Amniotic stem cell (primary cell): ENCODE data around the gene ZSCAN16.
"Not testable (repeated sequence)": the region's sequence is repeated elsewhere in the genome, so short reads cannot be mapped to it uniquely, and the experiment has no call there.

Experiments used
- DNase-seq: peaks from one replicate; lab custom pipeline; 2025; lab: John Stamatoyannopoulos, UW

The ZSCAN16 gene

DNA sequence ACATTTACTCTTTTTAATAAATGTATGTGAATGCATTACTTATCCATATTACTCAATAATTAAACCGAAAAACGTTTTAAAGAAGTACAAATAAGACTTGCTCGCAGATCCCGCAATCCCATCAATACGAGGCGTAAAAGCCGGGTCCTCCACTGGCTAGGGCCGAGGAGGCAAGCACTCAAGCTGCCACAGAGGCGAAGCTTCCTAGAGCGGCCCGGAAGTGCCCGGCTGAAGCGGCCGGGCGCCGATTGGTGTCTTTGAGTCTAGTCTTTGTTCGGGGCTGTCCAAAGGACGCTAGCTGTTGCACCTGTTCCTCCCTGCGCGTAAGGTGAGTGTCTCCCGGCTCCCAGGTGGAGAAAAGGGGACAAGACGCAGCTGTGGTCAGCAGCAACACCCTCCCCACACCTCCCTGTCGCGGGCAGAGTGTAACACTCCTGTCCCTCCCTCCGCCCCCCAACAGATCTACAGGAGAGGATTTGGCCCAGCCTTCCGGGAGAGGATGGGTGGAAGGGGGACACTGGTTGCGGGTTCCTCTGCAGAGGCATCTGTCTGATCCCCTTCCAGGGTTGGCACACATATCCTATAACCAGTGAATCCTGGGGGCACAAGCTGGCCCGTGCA lies at the start of gene ZSCAN16:
ZSCAN16 (plus strand) TSS at position 260 of the 621 bp plus-strand sequence. CDS start 835 bp downstream, outside the sequence.
- DNase-seq = peak; percentile 85

DNA sequence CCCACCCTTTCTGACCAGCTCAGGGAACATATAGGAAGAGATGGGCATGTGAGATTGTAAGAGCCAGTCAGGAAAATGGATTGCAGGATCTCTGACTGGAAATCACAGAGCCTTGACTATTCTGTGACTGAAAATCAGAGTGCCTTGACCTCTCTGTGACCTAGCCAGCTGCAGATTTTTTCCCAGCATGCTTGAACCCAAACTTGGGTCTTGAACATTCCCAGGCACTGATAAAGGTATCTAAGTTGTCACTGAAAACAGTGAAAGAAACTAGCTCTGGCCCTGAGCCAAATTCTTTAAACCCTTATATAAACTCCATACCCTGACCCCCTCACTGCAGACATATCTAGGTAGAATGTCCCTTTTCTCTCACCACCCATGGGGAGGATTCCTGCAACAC lies 46.4 kb upstream of the ZSCAN16 start:
- no peak for DNase-seq

DNA sequence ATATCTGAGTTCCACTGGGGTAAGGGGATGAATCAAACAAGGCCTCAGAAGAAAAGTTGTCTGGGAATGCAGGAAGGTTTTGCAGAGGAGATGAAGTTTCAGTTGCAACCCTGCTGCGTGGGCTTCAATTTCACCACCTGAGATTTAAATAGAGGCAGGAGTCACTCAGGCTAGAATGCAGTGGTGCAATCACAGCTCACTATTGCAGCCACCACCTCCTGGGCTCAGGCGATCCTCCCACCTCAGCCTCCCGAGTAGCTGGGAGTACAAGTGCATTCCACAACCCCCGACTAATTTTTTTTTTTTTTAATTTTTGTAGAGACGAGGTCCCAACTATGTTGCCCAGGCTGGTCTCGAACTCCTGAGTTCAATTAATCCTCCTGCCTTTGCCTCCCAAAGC lies 45.6 kb upstream of the ZSCAN16 start:
- DNase-seq = no peak

DNA sequence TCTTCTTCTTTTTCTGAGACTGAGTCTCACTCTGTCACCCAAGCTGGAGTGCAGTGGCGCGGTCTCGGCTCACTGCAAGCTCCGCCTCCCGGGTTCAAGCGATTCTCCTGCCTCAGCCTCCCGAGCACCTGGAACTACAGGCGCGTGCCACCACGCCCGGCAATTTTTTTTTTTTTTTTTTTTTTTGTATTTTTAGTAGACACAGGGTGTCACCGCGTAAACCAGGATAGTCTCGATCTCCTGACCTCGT lies 44.1 kb upstream of the ZSCAN16 start, which contains the start of gene ZNF165:
ZNF165 (plus strand) TSS at position 188 of the 250 bp plus-strand sequence. CDS start 4,913 bp downstream, outside the sequence.
- DNase-seq = not testable (repeated sequence)

DNA sequence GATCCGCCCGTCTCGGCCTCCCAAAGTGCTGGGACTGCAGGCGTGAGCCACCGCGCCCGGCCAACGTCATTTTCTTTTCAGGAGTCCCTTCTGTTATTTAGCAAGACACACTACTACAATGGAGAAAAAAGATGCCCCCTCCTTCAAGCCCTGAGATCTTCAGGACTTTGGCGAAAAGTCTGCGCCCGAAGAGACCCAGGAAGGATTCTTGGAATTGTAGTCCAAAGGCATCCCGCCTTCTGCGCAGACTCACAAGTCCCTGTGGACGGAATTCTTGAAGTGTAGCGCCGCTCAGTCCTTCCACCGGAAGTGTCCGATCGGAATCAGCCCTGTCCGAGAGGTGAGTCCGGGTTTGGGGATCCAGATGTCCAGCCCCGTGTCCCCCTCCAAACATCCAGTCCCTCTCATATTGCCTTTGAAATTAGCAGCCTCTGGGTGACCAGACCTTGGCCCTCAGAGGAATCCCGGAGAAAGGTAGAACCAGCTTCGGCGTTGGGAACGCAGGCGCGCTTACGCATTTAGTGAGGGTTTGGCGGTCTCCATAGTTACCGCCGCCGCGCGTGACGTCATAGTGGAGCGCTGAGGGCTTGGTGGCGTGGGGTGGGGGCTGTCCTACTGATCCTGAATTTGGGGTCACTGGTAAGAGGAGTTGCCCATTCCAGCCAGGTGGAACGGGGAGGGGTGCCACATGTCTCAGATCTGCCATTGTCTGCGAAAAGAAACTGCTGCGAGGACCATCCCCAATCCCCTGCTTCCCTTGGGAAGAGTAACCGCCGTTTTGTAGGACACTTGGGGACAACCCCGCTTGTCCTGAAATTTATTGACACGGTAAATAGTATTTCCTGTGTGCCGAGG lies 43.6 kb upstream of the ZSCAN16 start:
- peak; percentile 91 for DNase-seq

DNA sequence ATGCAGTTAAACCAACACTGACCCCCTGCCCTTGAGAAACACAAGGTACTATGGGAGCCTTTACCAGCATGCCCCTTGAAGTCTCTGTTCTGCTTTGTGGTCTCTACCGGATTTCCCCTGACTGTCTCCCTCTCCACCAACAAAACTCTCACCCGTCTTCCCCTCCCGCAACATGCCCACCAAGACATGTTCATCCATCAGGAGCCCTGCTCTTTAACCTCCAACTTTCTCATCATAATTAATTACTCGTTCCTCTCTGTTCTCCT lies 43.0 kb upstream of the ZSCAN16 start:
- DNase-seq = no peak

DNA sequence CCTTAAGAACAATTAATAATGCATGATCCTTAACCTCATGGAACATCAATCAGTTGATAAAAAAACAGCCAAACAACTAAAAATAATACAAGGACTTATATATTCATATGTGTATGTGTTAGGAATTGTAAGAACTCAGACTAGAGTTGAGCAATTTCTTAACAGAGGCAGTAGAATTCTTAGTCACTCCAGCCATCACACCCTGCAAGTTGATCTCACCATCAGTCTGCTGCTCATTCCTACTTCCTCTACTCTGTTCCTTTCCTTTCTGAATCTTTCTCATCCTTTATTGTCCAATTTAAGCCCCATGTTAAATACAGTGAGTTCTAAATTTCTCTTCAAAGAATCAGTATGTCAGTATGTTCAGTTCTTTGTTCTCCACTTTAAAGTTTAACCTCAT lies 41.5 kb upstream of the ZSCAN16 start:
- no peak for DNase-seq

DNA sequence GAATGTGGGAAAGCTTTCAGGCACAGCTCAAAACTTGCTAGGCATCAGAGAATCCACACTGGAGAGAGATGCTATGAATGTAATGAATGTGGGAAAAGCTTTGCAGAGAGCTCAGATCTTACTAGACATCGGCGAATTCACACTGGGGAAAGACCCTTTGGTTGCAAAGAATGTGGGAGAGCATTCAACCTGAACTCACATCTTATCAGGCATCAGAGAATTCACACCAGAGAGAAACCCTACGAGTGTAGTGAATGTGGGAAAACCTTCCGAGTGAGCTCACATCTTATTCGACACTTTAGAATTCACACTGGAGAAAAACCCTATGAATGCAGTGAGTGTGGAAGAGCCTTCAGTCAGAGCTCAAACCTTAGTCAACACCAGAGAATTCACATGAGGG lies 35.4 kb upstream of the ZSCAN16 start:
- DNase-seq = no peak

DNA sequence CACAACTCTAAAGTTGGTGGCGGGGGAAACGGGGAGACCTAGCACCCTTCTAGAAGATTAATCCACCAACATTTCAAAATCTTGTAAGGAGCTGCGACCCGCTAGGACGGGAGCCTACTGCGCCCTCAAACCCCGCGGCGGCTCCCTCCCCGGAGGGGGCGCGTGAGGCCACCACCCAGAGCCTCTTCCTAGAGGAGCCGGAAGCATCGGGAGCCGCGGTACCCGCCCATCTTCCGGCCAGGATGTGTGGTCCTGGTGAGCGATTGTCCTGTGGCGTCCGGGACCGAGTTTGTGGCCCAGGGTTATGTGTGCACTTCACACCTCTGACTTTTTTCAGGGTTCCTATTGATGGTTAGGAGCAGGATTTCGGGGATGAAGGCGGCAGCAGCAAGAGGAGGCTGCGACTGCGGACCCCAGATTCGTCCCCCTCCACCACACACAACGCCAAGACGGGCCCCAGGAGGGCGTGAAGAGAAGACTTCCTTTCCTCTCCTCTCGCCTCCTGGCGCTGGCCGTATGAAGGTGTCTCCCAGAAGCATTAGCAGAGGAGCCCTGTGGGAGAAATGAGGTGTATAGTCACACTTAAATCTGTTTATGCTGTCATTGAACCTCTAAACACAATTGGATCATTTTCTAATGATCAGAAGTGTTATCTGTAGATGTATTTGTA lies 33.4 kb upstream of the ZSCAN16 start:
- DNase-seq = no peak

DNA sequence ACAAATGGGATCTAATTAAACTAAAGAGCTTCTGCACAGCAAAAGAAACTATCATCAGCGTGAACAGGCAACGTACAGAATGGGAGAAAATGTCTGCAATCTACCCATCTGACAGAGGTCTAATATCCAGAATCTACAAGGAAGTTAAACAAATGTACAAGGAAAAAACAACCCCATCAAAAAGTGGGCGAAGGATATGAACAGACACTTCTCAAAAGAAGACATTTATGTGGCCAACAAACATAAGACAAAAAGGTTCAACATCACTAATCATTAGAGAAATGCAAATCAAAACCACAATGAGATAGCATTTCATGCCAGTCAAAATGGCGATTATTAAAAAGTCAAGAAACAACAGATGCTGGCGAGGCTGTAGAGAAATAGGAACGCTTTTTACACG lies 22.2 kb upstream of the ZSCAN16 start:
- DNase-seq = not testable (repeated sequence)

DNA sequence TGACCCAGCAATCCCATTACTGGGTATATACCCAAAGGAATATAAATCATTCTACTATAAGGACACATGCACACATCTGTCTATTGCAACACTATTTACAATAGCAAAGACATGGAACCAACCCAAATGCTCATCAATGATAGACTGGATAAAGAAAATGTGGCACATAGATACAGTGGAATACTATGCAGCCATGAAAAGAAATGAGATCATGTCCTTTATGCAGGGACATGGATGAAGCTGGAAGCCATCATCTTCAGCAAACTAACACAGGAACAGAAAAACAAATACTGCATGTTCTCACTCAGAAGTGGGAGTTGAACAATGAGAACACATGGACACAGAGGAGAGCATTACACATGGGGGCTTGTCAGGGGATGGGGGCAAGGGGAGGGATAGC lies 21.7 kb upstream of the ZSCAN16 start:
- DNase-seq = not testable (repeated sequence)

DNA sequence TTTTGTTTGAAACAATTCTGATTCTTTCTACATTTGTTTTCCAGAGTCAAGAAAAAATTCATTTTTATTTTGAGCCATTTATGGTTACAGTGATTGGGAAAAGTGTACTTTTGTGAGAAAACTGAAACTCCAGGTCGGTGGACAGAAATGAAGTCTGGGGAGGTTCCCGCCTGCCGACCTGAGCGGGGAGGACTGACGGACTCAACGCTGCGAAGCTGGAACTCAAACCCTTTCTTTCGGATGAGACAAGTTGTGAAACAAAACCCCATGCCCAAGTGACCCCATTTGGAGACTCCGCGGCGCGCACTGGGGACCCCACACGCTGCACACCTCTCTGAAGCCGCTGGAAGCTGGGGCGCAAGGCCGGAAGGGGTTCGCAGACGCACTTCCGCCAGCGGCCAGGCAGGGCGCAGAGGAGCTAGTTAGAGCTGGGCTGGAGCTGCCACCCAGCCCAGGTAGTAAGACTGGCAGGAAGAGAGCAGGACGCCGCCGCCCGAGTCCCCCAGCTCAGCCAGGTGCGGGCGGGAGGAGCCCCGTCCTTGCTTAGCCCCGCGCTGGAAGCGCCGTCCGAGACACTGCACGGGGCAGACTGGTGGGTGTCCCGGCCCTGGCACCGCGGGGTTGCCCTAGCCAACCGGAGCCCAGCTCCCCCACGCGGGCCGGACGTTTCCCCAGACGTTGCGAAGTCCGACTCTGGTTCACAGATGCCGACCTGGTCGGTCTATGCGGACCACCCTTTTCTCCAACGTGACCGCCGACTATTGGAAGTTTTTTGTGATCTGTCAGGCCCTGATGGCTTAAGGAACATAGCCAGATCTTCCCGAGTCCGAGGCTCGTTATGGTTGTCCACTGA lies 19.8 kb upstream of the ZSCAN16 start:
- peak; percentile 47 for DNase-seq

DNA sequence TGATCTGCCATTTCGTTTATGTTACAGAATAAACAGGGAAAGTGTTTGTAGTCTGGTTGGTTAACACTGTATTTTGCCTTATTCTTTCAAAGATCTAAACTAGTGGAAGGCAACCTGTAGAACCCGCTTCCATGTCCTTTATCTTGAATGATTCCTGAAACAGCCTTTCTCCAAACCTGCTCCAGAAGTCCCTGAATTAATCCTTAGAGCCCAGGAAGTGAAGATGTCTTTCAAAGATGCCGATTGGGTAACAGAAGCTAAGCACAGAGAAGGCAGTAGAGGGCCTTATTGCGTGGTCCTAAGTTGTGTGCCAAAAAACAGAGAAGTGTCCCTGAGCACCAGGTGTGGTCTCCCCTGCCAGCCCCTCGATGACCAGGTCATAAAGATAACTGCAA lies 19.2 kb upstream of the ZSCAN16 start:
- no peak for DNase-seq

DNA sequence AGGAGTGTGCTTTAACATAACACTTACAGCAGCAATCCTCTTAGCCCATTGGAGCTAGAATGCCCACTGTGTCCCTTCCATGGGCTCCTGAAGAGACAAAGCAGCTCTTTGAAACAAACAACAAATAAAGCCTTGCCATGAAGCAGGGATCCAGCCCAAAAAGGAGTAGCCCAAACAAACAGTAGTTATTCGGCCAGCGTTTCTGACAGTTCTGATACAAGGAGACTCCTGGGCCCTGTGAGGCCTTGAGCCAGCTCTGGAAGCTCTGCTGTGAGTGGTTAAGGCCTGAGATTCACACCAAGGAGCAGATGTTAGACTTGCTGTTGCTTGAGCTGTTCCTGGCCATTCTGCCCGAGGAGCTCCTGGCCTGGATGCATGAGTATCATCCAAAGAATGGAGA lies 16.9 kb upstream of the ZSCAN16 start:
- no peak for DNase-seq

DNA sequence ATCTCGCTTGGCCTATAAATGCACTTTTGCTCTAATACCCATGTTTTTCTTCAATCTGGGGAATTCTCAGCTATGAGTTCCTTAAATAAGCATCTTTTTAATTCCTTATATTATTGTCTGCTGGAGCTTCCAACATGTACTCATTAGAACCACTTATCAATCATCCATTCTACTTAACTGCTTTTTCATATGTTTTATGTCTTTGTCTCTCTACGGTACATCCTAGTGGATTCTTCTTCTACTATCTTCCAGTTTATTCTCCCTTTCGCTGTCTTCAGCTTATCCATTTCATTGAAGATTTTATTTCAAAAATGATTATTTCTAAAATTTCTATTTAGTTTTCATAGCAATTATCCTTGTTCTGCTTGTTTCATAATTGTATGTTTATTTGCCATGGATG lies 12.4 kb upstream of the ZSCAN16 start:
- no peak for DNase-seq

DNA sequence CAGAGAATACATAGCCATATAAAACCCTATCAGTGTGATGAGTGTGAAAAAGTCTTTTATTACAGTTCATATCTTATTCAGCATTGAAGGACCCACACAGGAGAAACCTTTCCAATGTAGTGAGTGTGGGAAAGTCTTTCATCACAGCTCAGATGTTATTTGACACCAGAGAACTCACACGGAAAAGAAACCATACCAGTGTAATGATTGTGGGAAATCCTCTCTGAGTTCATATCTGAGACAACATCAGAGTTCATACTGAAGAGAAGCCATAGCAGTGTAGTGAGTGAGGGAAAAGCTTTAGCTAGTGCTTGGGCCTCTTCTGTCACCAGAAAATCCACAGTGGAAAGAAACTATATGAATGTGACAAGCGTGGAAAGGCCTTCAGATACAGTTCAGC lies 8.6 kb upstream of the ZSCAN16 start:
- no peak for DNase-seq

DNA sequence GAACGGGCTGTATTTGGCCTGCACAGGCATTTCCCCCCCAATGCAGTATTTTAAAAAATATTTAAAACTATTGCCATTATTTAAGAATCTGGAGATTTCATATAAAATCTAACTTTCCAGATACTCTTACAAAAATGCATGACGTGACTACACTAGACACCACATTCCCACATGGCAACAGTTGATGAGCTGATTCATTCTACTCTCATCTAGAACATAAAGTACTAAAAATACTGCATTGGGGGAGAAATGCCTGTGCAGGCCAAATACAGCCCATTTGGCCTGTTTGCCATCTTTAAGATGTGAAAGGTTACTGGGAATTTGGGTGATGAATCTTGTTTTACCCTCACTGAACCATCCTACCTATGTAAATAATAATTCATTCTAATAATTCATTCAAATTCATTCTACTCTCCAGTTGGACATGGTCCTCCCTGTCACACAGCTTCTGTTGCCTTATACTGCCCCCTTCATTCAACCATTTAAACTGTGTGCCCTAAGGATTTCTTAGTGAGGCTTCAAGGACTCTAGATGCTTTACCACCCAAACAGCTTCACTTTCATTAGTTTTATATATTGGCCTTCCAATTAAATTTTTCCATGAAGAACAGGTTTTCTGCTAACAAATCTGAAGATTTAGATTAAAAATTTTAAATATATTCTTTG lies 6.9 kb upstream of the ZSCAN16 start:
- DNase-seq = no peak

DNA sequence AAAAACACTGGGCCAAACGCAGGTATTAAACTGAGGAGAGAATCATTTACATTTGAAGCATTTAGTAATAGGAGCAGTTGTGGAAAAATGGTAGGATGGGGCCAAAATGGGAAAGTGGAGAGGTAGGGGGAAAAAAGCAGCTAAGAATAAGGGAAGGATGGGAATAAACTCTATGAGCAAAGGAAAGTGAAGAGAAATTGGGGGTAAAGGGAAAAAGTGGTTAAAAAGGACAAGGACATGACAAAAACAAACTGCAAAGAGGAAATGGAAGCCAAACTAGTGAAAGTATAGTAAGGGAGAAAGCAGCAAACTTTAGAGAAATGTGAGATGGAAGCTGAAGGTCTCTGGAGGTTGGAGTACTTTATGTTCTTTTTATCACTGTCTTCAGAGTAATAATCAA lies 6.2 kb upstream of the ZSCAN16 start:
- DNase-seq = no peak

DNA sequence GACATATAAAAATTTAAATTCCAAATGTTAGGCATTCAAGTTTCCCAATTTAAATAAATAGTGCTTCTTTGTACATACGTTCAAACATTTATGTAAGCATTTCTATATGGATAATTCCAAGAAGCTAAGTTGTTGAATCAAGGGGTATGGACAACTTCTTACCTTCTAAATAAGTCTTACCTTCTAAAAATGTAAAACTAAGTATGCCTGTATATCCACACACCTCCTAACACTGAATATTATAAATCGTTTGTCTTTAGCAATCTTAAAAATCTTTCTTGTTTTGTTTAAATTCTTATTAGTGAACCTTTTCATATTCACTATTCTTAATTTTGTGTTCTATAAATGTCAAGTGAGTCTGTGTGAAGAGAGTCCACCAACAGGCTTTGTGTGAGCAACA lies 2.5 kb upstream of the ZSCAN16 start:
- no peak for DNase-seq

DNA sequence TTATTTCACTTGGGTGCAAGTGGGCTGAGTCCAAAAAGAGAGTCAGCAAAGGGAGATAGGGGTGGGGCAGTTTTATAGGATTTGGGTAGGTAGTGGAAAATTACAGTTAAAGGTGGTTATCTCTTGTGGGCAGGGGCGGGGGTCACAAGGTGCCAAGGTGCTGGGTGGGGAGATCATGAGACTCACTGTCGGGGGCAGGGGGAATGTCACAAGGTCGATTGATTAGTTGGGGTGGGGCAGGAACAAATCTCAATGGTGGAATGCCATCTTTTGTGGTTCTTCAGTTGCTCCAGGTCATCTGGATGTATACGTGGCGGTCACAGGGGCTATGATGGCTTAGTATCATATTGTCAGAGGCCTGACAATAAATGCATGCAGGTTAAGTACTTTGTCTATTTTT lies 2.1 kb upstream of the ZSCAN16 start:
- DNase-seq = not testable (repeated sequence)

DNA sequence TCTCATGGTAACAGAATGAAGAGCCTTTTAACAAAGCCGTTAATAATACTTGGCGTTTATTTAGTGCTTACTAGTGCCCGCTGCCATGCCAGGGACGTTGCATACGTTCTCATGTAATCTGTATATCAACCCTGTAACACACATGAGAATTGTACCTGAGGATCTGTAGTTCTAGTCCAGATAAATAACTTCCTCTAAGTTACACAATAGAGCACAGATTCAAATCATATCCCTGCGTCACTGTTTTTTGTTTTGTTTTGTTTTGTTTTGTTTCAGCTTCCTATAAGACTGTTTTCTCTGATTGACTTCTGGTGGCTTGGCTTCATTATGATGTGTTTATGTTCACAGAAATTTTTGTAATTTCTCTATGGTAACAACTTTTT lies 553 bp downstream of the ZSCAN16 start:
- DNase-seq = no peak

DNA sequence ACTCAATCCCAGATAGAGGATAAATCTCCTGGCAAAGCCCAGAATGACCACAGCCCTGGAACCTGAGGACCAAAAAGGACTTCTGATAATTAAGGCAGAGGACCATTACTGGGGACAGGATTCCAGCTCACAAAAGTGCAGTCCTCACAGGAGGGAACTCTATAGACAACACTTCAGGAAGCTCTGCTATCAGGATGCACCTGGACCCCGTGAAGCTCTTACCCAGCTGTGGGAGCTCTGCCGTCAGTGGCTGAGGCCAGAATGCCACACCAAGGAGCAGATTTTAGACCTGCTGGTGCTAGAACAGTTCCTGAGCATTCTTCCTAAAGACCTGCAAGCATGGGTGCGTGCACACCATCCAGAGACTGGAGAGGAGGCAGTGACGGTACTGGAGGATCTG lies 992 bp downstream of the ZSCAN16 start:
- no peak for DNase-seq
